Liver (tissue), 9 donors: Measurements from ENCODE around the gene CLIC3. TPM values are rescaled to one million over a fixed set of nuclear protein-coding genes. Genes with fewer than 3 reads are reported as not detected.

ENCODE experiments used
- DNase-seq: peaks from one replicate; pipeline ENCODE4 v3.0.0-alpha.2; 2017; ENCODE audit warnings: low spot score
- H3K27ac ChIP-seq, 2 donors: one replicate each; pipeline ENCODE4 v1.7.0; 2013; ENCODE audit warnings: inconsistent platforms in 2 of 2, low read length in 2 of 2, control low read depth in 1 of 2, low read depth in 1 of 2, mild to moderate bottlenecking in 1 of 2
- H3K27me3 ChIP-seq, 4 donors: one replicate each; pipeline versions ENCODE4 v1.6.1 to v1.7.0; 2013; ENCODE audit warnings: low read length in 3 of 4, inconsistent platforms in 1 of 4, mild to moderate bottlenecking in 1 of 4, moderate library complexity in 1 of 4; ENCODE audit not compliant: control insufficient read depth in 4 of 4, insufficient read depth in 4 of 4
- H3K36me3 ChIP-seq, 4 donors: one replicate each; pipeline versions ENCODE4 v1.6.1 to v1.7.0; 2013; ENCODE audit warnings: low read length in 3 of 4, mild to moderate bottlenecking in 3 of 4, low read depth in 1 of 4, moderate library complexity in 1 of 4; ENCODE audit not compliant: control insufficient read depth in 4 of 4, insufficient read depth in 3 of 4
- H3K4me1 ChIP-seq, 4 donors: one replicate each; pipeline versions ENCODE4 v1.6.1 to v1.7.0; 2013; ENCODE audit warnings: low read length in 3 of 4, mild to moderate bottlenecking in 3 of 4, moderate library complexity in 1 of 4; ENCODE audit not compliant: control insufficient read depth in 4 of 4, insufficient read depth in 4 of 4
- H3K4me3 ChIP-seq, 3 donors: one replicate each; pipeline versions ENCODE4 v1.6.1 to v1.7.0; 2013; ENCODE audit warnings: low read length in 3 of 3, control low read depth in 1 of 3, low read depth in 1 of 3, mild to moderate bottlenecking in 1 of 3
- H3K9ac ChIP-seq, 2 donors: one replicate each; pipeline ENCODE4 v1.7.0; 2013; ENCODE audit warnings: low read length in 2 of 2, mild to moderate bottlenecking in 2 of 2, moderate library complexity in 2 of 2, control low read depth in 1 of 2, low read depth in 1 of 2
- H3K9me3 ChIP-seq, 4 donors: one replicate each; pipeline versions ENCODE4 v1.6.1 to v1.7.0; 2013; ENCODE audit warnings: low read length in 3 of 4; ENCODE audit not compliant: control insufficient read depth in 4 of 4
- ATF3 ChIP-seq: IDR thresholded peaks from 2 replicates; pipeline ENCODE4 v1.6.1; 2016; ENCODE audit warnings: antibody characterized with exemption
- CTCF ChIP-seq: fragments of 150-350 bp; IDR thresholded peaks from 2 replicates; pipeline ENCODE4 v1.5.1; 2017; ENCODE audit warnings: improper control_type of control experiment, low read depth, low read length; ENCODE audit not compliant: missing input control
- EGR1 ChIP-seq, 2 donors: IDR thresholded peaks; 2 replicates each; pipeline ENCODE4 v1.6.1; 2016 to 2018; ENCODE audit warnings: antibody characterized with exemption in 2 of 2, low read depth in 2 of 2
- FOXA2 ChIP-seq: IDR thresholded peaks from 2 replicates; pipeline ENCODE4 v1.6.1; 2016; ENCODE audit warnings: antibody characterized with exemption
- GABPA ChIP-seq, 2 donors: IDR thresholded peaks in 1 of 2; conservative IDR thresholded peaks in 1 of 2; 2 replicates each; pipeline ENCODE4 v1.6.1; 2016; ENCODE audit warnings: antibody characterized with exemption in 2 of 2, mild to moderate bottlenecking in 1 of 2, moderate library complexity in 1 of 2
- HNF4A ChIP-seq, 2 donors: conservative IDR thresholded peaks; 2 replicates each; pipeline ENCODE4 v1.6.1; 2016; ENCODE audit warnings: antibody characterized with exemption in 2 of 2, mild to moderate bottlenecking in 2 of 2
- HNF4G ChIP-seq: IDR thresholded peaks from 2 replicates; pipeline ENCODE4 v1.6.1; 2016; ENCODE audit warnings: antibody characterized with exemption
- JUND ChIP-seq, 2 donors: IDR thresholded peaks; 2 replicates each; pipeline ENCODE4 v1.6.1; 2016; ENCODE audit warnings: antibody characterized with exemption in 2 of 2
- MAX ChIP-seq: IDR thresholded peaks from 2 replicates; pipeline ENCODE4 v1.6.1; 2016; ENCODE audit warnings: antibody characterized with exemption
- NR2F2 ChIP-seq: IDR thresholded peaks from 2 replicates; pipeline ENCODE4 v1.6.1; 2016; ENCODE audit warnings: antibody characterized with exemption
- REST ChIP-seq: IDR thresholded peaks from 2 replicates; pipeline ENCODE4 v1.6.1; 2016; ENCODE audit warnings: antibody characterized with exemption, mild to moderate bottlenecking
- RXRA ChIP-seq, 2 donors: IDR thresholded peaks; 2 replicates each; pipeline ENCODE4 v1.6.1; 2017 to 2018; ENCODE audit warnings: antibody characterized with exemption in 2 of 2, mild to moderate bottlenecking in 1 of 2
- SP1 ChIP-seq: IDR thresholded peaks from 2 replicates; pipeline ENCODE4 v1.6.1; 2018; ENCODE audit warnings: antibody characterized with exemption, mild to moderate bottlenecking
- TAF1 ChIP-seq: conservative IDR thresholded peaks from 2 replicates; pipeline ENCODE4 v1.6.1; 2016; ENCODE audit warnings: antibody characterized with exemption, mild to moderate bottlenecking
- YY1 ChIP-seq: IDR thresholded peaks from 2 replicates; pipeline ENCODE4 v1.6.1; 2016; ENCODE audit warnings: antibody characterized with exemption, mild to moderate bottlenecking
- ZBTB33 ChIP-seq: IDR thresholded peaks from 2 replicates; pipeline ENCODE4 v1.6.1; 2016; ENCODE audit warnings: antibody characterized with exemption
- WGBS: extraction: QIAGEN DNeasy Blood & Tissue Kit; methylation state at CpG from one replicate; pipeline ENCODE4 v1.1.7; 2013; 5-methylcytosine and 5-hydroxymethylcytosine counted together
- polyA plus RNA-seq, 2 donors: library from polyadenylated mRNA; stranded (reverse) in 1 of 2; unstranded in 1 of 2; fragments of 200-250 nt in 1 of 2; fragments of >200 nt in 1 of 2; fragmentation: Nextera tagmentation in 1 of 2; extraction: Ambion mirVana in 1 of 2; gene quantifications; one replicate each; pipeline versions ENCODE4 v1.2.1 to v1.2.3, GENCODE V29; 2013 to 2015
- total RNA-seq, 2 donors: library from RNA; depleted of rRNA; stranded (reverse); fragments of >200 nt; gene quantifications; one replicate each; pipeline ENCODE4 v1.2.3, GENCODE V29; 2014
- donor health status: healthy.
- donor health status: healthy.
- donor health status: healthy.
- donor health status: healthy.
- donor health status: healthy.

The CLIC3 gene
- total and polyA plus RNA-seq, 4 donors, result 0.33 to 0.83 (median 0.40) TPM

GRCh38 chr9:137015540-137015930 lies 19.2 kb upstream of the CLIC3 start:
- 97% methylated on average over 25 of the region's 25 CpGs for WGBS
- DNase-seq, result no peak
- Histone ChIP-seq H3K27ac (no peak overlapping the region), H3K27me3 (no peaks in the 10 kb centered on the region), H3K9ac (no peak overlapping the region), H3K9me3 (no peaks in the 10 kb centered on the region), H3K36me3 (peaks cover 2 to 43% (median 19%) of the 10 kb centered on the region in 4 donors), H3K4me1 (no peaks in the 10 kb centered on the region), H3K4me3 (no peak overlapping the region)
- TF ChIP-seq YY1 (no peak), TAF1 (no peak), HNF4A (conservative IDR thresholded peaks at IDR 0.05) (no peak), SP1 (no peak), ATF3 (no peak), ZBTB33 (no peak), HNF4G (no peak), FOXA2 (no peak), RXRA (IDR thresholded peaks at IDR 0.05) (no peak), JUND (IDR thresholded peaks at IDR 0.05) (no peak), CTCF (no peak), MAX (no peak), NR2F2 (no peak), EGR1 (IDR thresholded peaks at IDR 0.05; ENCODE audit: low read depth in 2 of 2) (no peak), GABPA (IDR thresholded peaks at IDR 0.05 in 1 of 2, conservative IDR thresholded peaks at IDR 0.05 in 1 of 2) (no peak), REST (no peak)
